ENCODE data around the gene KRT20. TPM values are rescaled to one million over a fixed set of nuclear protein-coding genes. Genes with fewer than 3 reads are reported as not detected.

Gene KRT20
- total RNA-seq, 2 experiments from 2014 or later = not detected

DNA sequence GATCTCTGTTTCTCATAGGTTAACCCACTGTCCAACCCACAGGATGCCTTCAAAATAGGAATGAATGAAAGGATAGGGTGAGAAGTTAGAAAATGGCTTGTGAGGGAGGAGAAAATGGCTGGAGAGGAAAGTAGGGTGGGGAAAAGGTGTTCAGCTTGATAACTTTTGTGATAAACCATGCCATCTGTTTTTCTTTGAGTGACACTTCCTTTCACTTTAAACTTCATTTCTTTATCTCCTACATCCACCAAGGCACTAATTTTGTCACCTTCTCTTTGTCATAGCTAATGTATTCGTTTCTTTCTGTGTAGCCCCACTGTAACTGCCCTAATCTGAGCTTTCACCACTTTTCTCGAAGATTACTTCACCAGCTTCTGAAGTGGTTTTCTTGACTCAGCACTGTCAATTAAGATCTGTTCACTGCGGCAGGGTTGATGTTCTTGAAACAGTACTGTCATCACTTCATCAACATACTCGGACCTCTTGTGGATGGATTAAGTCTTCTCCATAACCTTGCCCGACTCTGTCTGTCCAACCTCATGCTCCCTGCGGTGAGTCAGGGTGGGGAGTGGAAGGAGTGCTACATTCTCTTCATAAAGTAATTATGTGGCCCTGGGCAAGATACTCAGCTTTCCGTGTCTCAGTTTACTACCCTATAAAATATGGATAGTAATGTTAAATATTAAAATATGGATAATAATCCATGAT is 57.1 kb downstream of the KRT20 start:
- intact Hi-C loops (cut with micrococcal nuclease; ENCODE audit: unreplicated experiment) = no loop called here
- H3K79me2 ChIP-seq (ENCODE audit: insufficient read depth, low read depth, low read length) = no peaks in the 10 kb centered on the region
- no peak overlapping the region for H2AFZ ChIP-seq (ENCODE audit: low read length)
- CTCF ChIA-PET (ENCODE audit: unreplicated experiment) = no interaction called here
- H3K9me2 ChIP-seq (ENCODE audit: insufficient read depth, low read length) = no peaks in the 10 kb centered on the region
- H3K36me3 ChIP-seq (ENCODE audit: insufficient read depth, low read length) = no peaks in the 10 kb centered on the region
- no peaks in the 10 kb centered on the region for H4K20me1 ChIP-seq (ENCODE audit: insufficient read depth, low read length)
- no peak overlapping the region for H3K27ac ChIP-seq (ENCODE audit: low read depth, low read length, poor library complexity, severe bottlenecking)
- no peaks in the 10 kb centered on the region for H3K9me3 ChIP-seq (ENCODE audit: low read length)
- H3K4me2 ChIP-seq (ENCODE audit: low read length) = no peak overlapping the region
- no peak overlapping the region for H3K4me3 ChIP-seq (ENCODE audit: low read depth, low read length, poor library complexity, severe bottlenecking)
- no TSS peak for BruUV-seq (replicated peaks)
- POLR2A ChIA-PET = interaction anchor here (0.6 kb wide), 1 partner anchor 71 kb away, joined by 9 read pairs; no protein-coding TSS in a partner anchor
- DNase-seq (ENCODE audit: low spot score) = no peak
- H3K4me1 ChIP-seq (ENCODE audit: insufficient read depth, low read length, poor library complexity, severe bottlenecking) = no peaks in the 10 kb centered on the region
- no peak for TF ChIP-seq EZH2phosphoT487 (IDR thresholded peaks at IDR 0.05; ENCODE audit: borderline replicate concordance, low read depth, low read length)
- TF ChIP-seq, protein P1, sequence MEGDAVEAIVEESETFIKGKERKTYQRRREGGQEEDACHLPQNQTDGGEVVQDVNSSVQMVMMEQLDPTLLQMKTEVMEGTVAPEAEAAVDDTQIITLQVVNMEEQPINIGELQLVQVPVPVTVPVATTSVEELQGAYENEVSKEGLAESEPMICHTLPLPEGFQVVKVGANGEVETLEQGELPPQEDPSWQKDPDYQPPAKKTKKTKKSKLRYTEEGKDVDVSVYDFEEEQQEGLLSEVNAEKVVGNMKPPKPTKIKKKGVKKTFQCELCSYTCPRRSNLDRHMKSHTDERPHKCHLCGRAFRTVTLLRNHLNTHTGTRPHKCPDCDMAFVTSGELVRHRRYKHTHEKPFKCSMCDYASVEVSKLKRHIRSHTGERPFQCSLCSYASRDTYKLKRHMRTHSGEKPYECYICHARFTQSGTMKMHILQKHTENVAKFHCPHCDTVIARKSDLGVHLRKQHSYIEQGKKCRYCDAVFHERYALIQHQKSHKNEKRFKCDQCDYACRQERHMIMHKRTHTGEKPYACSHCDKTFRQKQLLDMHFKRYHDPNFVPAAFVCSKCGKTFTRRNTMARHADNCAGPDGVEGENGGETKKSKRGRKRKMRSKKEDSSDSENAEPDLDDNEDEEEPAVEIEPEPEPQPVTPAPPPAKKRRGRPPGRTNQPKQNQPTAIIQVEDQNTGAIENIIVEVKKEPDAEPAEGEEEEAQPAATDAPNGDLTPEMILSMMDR (conservative IDR thresholded peaks at IDR 0.05; ENCODE audit: low read length) = no peak

Other genes starting within 250 kb of the KRT20 start
- gene SMARCE1, start 237.4 kb downstream of the KRT20 start, total RNA-seq (2014; rRNA removed; shearing (Covaris generic)) = 75.9 and 98.7 TPM in 2 replicates
- 109 and 123 TPM in 2 replicates for gene SMARCE1, start 237.4 kb downstream of the KRT20 start, total RNA-seq (2022)
- gene KRT222, start 220.1 kb downstream of the KRT20 start, total RNA-seq (2014; rRNA removed; shearing (Covaris generic)) = not detected in 2 replicates
- not detected in 2 replicates for gene KRT222, start 220.1 kb downstream of the KRT20 start, total RNA-seq (2022)
- gene KRT24, start 181.5 kb downstream of the KRT20 start, total RNA-seq (2014; rRNA removed; shearing (Covaris generic)) = not detected in 2 replicates
- gene KRT24, start 181.5 kb downstream of the KRT20 start, total RNA-seq (2022) = not detected in 2 replicates
- gene KRT25, start 129.9 kb downstream of the KRT20 start, total RNA-seq (2014; rRNA removed; shearing (Covaris generic)) = not detected in 2 replicates
- not detected in 2 replicates for gene KRT25, start 129.9 kb downstream of the KRT20 start, total RNA-seq (2022)
- not detected in 2 replicates for gene KRT26, start 113.0 kb downstream of the KRT20 start, total RNA-seq (2014; rRNA removed; shearing (Covaris generic))
- gene KRT26, start 113.0 kb downstream of the KRT20 start, total RNA-seq (2022) = not detected in 2 replicates
- not detected in 2 replicates for gene KRT27, start 102.7 kb downstream of the KRT20 start, total RNA-seq (2014; rRNA removed; shearing (Covaris generic))
- not detected in 2 replicates for gene KRT27, start 102.7 kb downstream of the KRT20 start, total RNA-seq (2022)
- gene KRT28, start 85.3 kb downstream of the KRT20 start, total RNA-seq (2014; rRNA removed; shearing (Covaris generic)) = not detected in 2 replicates
- gene KRT28, start 85.3 kb downstream of the KRT20 start, total RNA-seq (2022) = not detected in 2 replicates
- gene KRT10, start 62.6 kb downstream of the KRT20 start, total RNA-seq (2014; rRNA removed; shearing (Covaris generic)) = 6.6 and 10.7 TPM in 2 replicates
- gene KRT10, start 62.6 kb downstream of the KRT20 start, total RNA-seq (2022) = 39.7 and 44.0 TPM in 2 replicates
- not detected in 2 replicates for gene KRT12, start 18.0 kb downstream of the KRT20 start, total RNA-seq (2014; rRNA removed; shearing (Covaris generic))
- not detected in 2 replicates for gene KRT12, start 18.0 kb downstream of the KRT20 start, total RNA-seq (2022)
- not detected in 2 replicates for gene KRT23, start 52.4 kb upstream of the KRT20 start, total RNA-seq (2014; rRNA removed; shearing (Covaris generic))
- not detected in 2 replicates for gene KRT23, start 52.4 kb upstream of the KRT20 start, total RNA-seq (2022)
- not detected in 2 replicates for gene KRT39, start 81.7 kb upstream of the KRT20 start, total RNA-seq (2014; rRNA removed; shearing (Covaris generic))
- gene KRT39, start 81.7 kb upstream of the KRT20 start, total RNA-seq (2022) = not detected in 2 replicates
- not detected in 2 replicates for gene KRT40, start 99.1 kb upstream of the KRT20 start, total RNA-seq (2014; rRNA removed; shearing (Covaris generic))
- not detected in 2 replicates for gene KRT40, start 99.1 kb upstream of the KRT20 start, total RNA-seq (2022)
- gene KRTAP3-3, start 108.9 kb upstream of the KRT20 start, total RNA-seq (2014; rRNA removed; shearing (Covaris generic)) = not detected in 2 replicates
- not detected in 2 replicates for gene KRTAP3-3, start 108.9 kb upstream of the KRT20 start, total RNA-seq (2022)
- not detected in 2 replicates for gene KRTAP3-2, start 114.7 kb upstream of the KRT20 start, total RNA-seq (2014; rRNA removed; shearing (Covaris generic))
- gene KRTAP3-2, start 114.7 kb upstream of the KRT20 start, total RNA-seq (2022) = not detected in 2 replicates
- gene KRTAP3-1, start 123.9 kb upstream of the KRT20 start, total RNA-seq (2014; rRNA removed; shearing (Covaris generic)) = not detected in 2 replicates
- gene KRTAP3-1, start 123.9 kb upstream of the KRT20 start, total RNA-seq (2022) = not detected in 2 replicates
- not detected in 2 replicates for gene KRTAP1-5, start 142.0 kb upstream of the KRT20 start, total RNA-seq (2014; rRNA removed; shearing (Covaris generic))
- not detected in 2 replicates for gene KRTAP1-5, start 142.0 kb upstream of the KRT20 start, total RNA-seq (2022)
- gene KRTAP1-4, start 145.0 kb upstream of the KRT20 start, total RNA-seq (2014; rRNA removed; shearing (Covaris generic)) = not detected in 2 replicates
- not detected in 2 replicates for gene KRTAP1-4, start 145.0 kb upstream of the KRT20 start, total RNA-seq (2022)
- gene KRTAP1-3, start 149.6 kb upstream of the KRT20 start, total RNA-seq (2014; rRNA removed; shearing (Covaris generic)) = not detected in 2 replicates
- not detected in 2 replicates for gene KRTAP1-3, start 149.6 kb upstream of the KRT20 start, total RNA-seq (2022)
- not detected in 2 replicates for gene KRTAP1-1, start 156.2 kb upstream of the KRT20 start, total RNA-seq (2014; rRNA removed; shearing (Covaris generic))
- not detected in 2 replicates for gene KRTAP1-1, start 156.2 kb upstream of the KRT20 start, total RNA-seq (2022)
- not detected in 2 replicates for gene KRTAP2-1, start 162.1 kb upstream of the KRT20 start, total RNA-seq (2014; rRNA removed; shearing (Covaris generic))
- gene KRTAP2-1, start 162.1 kb upstream of the KRT20 start, total RNA-seq (2022) = not detected in 2 replicates
- gene KRTAP2-2, start 170.0 kb upstream of the KRT20 start, total RNA-seq (2014; rRNA removed; shearing (Covaris generic)) = not detected in 2 replicates
- not detected in 2 replicates for gene KRTAP2-2, start 170.0 kb upstream of the KRT20 start, total RNA-seq (2022)
- gene KRTAP2-3, start 174.9 kb upstream of the KRT20 start, total RNA-seq (2014; rRNA removed; shearing (Covaris generic)) = not detected in 2 replicates
- gene KRTAP2-3, start 174.9 kb upstream of the KRT20 start, total RNA-seq (2022) = not detected in 2 replicates
- not detected in 2 replicates for gene KRTAP2-4, start 180.6 kb upstream of the KRT20 start, total RNA-seq (2014; rRNA removed; shearing (Covaris generic))
- not detected in 2 replicates for gene KRTAP2-4, start 180.6 kb upstream of the KRT20 start, total RNA-seq (2022)
- not detected in 2 replicates for gene KRTAP4-7, start 198.9 kb upstream of the KRT20 start, total RNA-seq (2014; rRNA removed; shearing (Covaris generic))
- not detected in 2 replicates for gene KRTAP4-7, start 198.9 kb upstream of the KRT20 start, total RNA-seq (2022)
- not detected in 2 replicates for gene KRTAP4-8, start 212.9 kb upstream of the KRT20 start, total RNA-seq (2014; rRNA removed; shearing (Covaris generic))
- not detected in 2 replicates for gene KRTAP4-8, start 212.9 kb upstream of the KRT20 start, total RNA-seq (2022)
- gene KRTAP4-16, start 217.0 kb upstream of the KRT20 start, total RNA-seq (2014; rRNA removed; shearing (Covaris generic)) = not detected in 2 replicates
- not detected in 2 replicates for gene KRTAP4-16, start 217.0 kb upstream of the KRT20 start, total RNA-seq (2022)
- not detected in 2 replicates for gene KRTAP4-9, start 220.1 kb upstream of the KRT20 start, total RNA-seq (2014; rRNA removed; shearing (Covaris generic))
- not detected in 2 replicates for gene KRTAP4-9, start 220.1 kb upstream of the KRT20 start, total RNA-seq (2022)
- not detected in 2 replicates for gene KRTAP4-11, start 233.1 kb upstream of the KRT20 start, total RNA-seq (2014; rRNA removed; shearing (Covaris generic))
- not detected in 2 replicates for gene KRTAP4-11, start 233.1 kb upstream of the KRT20 start, total RNA-seq (2022)
- gene KRTAP4-12, start 238.9 kb upstream of the KRT20 start, total RNA-seq (2014; rRNA removed; shearing (Covaris generic)) = not detected in 2 replicates
- not detected in 2 replicates for gene KRTAP4-12, start 238.9 kb upstream of the KRT20 start, total RNA-seq (2022)